Suprapubic skin (tissue), 4 donors: Measurements from ENCODE around the gene FAM229A.

Source experiments
- POLR2A ChIP-seq, 2 donors: fragments of 450-650 bp; IDR thresholded peaks; one replicate each; pipeline ENCODE4 v1.6.1; 2017; ENCODE audit warnings: antibody characterized with exemption in 2 of 2, mild to moderate bottlenecking in 2 of 2, moderate library complexity in 2 of 2
- POLR2AphosphoS5 ChIP-seq, 3 donors: sonication (generic); formaldehyde crosslinking; IDR thresholded peaks; one replicate each; pipeline ENCODE4 v1.6.1; 2017; ENCODE audit warnings: antibody characterized with exemption in 3 of 3
- TF ChIP-seq, protein P1 (sequence below), 2 donors: fragments of 200-600 bp in 1 of 2; fragments of 450-650 bp in 1 of 2; sonication (generic) in 1 of 2; IDR thresholded peaks; one replicate each; pipeline ENCODE4 v1.5.1; 2016 to 2019; ENCODE audit warnings: antibody characterized with exemption in 2 of 2, mild to moderate bottlenecking in 1 of 2, moderate library complexity in 1 of 2

DNA sequence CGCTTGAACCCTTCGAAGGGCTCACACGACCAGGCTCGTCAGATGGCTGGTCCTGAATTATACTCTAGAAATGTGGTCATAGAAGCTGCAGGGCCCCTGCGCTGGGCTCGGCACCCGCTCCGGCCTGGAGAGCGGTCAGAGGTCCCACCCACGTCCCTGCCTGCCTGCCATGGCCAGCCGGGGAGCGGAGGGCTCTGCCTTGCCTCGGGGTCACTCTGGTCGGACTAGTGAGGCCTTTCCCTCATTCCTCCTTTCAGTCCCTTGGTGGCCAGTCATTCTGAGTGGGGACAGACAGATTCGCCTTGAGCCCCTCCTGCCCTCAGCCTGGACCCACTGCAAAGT, 25.7 kb downstream of the FAM229A start:
- no peak for TF ChIP-seq POLR2AphosphoS5 (IDR thresholded peaks at IDR 0.05)
- TF ChIP-seq, protein P1, sequence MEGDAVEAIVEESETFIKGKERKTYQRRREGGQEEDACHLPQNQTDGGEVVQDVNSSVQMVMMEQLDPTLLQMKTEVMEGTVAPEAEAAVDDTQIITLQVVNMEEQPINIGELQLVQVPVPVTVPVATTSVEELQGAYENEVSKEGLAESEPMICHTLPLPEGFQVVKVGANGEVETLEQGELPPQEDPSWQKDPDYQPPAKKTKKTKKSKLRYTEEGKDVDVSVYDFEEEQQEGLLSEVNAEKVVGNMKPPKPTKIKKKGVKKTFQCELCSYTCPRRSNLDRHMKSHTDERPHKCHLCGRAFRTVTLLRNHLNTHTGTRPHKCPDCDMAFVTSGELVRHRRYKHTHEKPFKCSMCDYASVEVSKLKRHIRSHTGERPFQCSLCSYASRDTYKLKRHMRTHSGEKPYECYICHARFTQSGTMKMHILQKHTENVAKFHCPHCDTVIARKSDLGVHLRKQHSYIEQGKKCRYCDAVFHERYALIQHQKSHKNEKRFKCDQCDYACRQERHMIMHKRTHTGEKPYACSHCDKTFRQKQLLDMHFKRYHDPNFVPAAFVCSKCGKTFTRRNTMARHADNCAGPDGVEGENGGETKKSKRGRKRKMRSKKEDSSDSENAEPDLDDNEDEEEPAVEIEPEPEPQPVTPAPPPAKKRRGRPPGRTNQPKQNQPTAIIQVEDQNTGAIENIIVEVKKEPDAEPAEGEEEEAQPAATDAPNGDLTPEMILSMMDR (IDR thresholded peaks at IDR 0.05): no peak
- TF ChIP-seq POLR2A (IDR thresholded peaks at IDR 0.05): no peak
